ENCODE results near the gene ZNF418. TPM values are rescaled to one million over a fixed set of nuclear protein-coding genes. Genes with fewer than 3 reads are reported as not detected.

Gene ZNF418
- total and polyA plus RNA-seq, 2 of the 8 experiments (the other 6 are each of a cell fraction or from before 2014, with no cell fraction given): 10.5 to 18.8 TPM

GRCh38 chr19:57905258-57905657 is 29.9 kb downstream of the ZNF418 start (continued):
- TF ChIP-seq POLR2AphosphoS5 (IDR thresholded peaks at IDR 0.05; ENCODE audit: low read depth, low read length) (no peak), CTCF (IDR thresholded peaks at IDR 0.05; ENCODE audit: control extremely low read depth in 1 of 3, insufficient read depth in 1 of 3, low read depth in 1 of 3, low read length in 3 of 3) (no peak), KDM1A (IDR thresholded peaks at IDR 0.05; ENCODE audit: borderline replicate concordance, low read length) (no peak), TAF7 (optimal IDR thresholded peaks at IDR 0.05; ENCODE audit: borderline replicate concordance, low read depth, low read length) (no peak), ASH2L (IDR thresholded peaks at IDR 0.05; ENCODE audit: low read length) (no peak)
